ENCODE results near the gene OVCH1. TPM values are rescaled to one million over a fixed set of nuclear protein-coding genes. Genes with fewer than 3 reads are reported as not detected.
A peak's percentile ranks its signal among the peaks of the same experiment; 100 is the strongest.

The OVCH1 gene
- total RNA-seq, 1 experiment from 2014 or later = 0.04 TPM

DNA sequence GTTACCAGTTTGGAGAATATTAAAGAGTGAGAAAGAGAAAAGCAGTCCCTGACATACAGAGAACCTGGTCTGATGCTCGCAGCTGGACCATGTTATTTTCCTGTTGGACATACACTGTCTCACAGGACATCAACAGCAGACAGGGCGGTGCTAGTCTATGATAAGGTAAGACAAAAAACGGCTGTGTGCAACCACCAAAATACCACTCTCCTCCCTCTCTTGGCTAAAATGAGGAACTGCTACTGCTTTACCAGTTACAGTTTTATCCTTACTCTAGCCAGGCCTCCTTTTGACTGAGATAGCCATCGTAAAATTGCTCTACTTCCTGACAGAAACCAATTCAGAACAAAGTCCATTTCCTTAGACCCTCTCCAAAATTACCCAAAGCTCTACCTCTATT lies 69.5 kb downstream of the OVCH1 start:
- peaks cover 11% of the 10 kb centered on the region for H3K27me3 Mint-ChIP-seq (ENCODE audit: low read depth)
- peaks cover 33% of the 10 kb centered on the region for H3K9me3 Mint-ChIP-seq
- H3K36me3 Mint-ChIP-seq = peaks cover 17% of the 10 kb centered on the region
- H3K4me3 Mint-ChIP-seq = no peak overlapping the region
- ChIA-PET POLR2A (no interaction called here), CTCF (interaction anchor here (1.0 kb wide), 1 partner anchor 12 kb away, joined by 3 read pairs; no protein-coding TSS in a partner anchor)
- DNase-seq (ENCODE audit: low spot score) (no peak), ATAC-seq (peak; percentile 87)
- TF ChIP-seq, protein P1, sequence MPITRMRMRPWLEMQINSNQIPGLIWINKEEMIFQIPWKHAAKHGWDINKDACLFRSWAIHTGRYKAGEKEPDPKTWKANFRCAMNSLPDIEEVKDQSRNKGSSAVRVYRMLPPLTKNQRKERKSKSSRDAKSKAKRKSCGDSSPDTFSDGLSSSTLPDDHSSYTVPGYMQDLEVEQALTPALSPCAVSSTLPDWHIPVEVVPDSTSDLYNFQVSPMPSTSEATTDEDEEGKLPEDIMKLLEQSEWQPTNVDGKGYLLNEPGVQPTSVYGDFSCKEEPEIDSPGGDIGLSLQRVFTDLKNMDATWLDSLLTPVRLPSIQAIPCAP (CRISPR knock-in tag; IDR thresholded peaks at IDR 0.05) = no peak
- TF ChIP-seq JUN (CRISPR knock-in tag; IDR thresholded peaks at IDR 0.05) = no peak
- TF ChIP-seq PRRX2 (CRISPR knock-in tag; IDR thresholded peaks at IDR 0.05) = no peak
- TF ChIP-seq, protein P2, sequence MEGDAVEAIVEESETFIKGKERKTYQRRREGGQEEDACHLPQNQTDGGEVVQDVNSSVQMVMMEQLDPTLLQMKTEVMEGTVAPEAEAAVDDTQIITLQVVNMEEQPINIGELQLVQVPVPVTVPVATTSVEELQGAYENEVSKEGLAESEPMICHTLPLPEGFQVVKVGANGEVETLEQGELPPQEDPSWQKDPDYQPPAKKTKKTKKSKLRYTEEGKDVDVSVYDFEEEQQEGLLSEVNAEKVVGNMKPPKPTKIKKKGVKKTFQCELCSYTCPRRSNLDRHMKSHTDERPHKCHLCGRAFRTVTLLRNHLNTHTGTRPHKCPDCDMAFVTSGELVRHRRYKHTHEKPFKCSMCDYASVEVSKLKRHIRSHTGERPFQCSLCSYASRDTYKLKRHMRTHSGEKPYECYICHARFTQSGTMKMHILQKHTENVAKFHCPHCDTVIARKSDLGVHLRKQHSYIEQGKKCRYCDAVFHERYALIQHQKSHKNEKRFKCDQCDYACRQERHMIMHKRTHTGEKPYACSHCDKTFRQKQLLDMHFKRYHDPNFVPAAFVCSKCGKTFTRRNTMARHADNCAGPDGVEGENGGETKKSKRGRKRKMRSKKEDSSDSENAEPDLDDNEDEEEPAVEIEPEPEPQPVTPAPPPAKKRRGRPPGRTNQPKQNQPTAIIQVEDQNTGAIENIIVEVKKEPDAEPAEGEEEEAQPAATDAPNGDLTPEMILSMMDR (IDR thresholded peaks at IDR 0.05) = 0 out of 2 replicates have a peak, but pooled peaks have one; percentile 23
- TF ChIP-seq ESRRA (CRISPR knock-in tag; IDR thresholded peaks at IDR 0.05; ENCODE audit: borderline replicate concordance) = no peak
- H3K4me1 Mint-ChIP-seq = no peaks in the 10 kb centered on the region
- H3K27ac Mint-ChIP-seq = no peak overlapping the region

DNA sequence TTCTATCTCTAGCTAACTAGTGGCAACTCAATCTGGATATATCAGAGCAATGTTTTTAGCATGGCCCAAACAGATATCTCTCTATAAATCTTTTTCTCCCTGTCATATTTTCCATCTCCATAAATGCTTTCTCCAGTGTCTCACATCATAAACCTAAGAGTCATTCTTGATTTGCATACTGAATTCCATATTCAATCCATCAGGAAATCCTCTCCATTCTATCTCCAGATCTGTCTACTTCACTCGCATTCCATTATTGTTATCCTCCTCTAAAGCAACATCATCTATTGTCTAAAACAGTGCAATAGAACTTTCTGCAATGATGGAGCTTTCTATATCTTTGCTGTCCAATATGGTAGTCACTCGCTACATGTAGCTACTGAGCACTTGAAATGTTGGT lies 71.0 kb downstream of the OVCH1 start:
- CTCF ChIA-PET = no interaction called here
- ATAC-seq = no peak

More for the DNA sequence above, 71.0 kb downstream of the OVCH1 start:
- peaks cover 18% of the 10 kb centered on the region for H3K36me3 Mint-ChIP-seq
- H3K27me3 Mint-ChIP-seq (ENCODE audit: low read depth) = peaks cover 9% of the 10 kb centered on the region
- peaks cover 46% of the 10 kb centered on the region for H3K9me3 Mint-ChIP-seq
- POLR2A ChIA-PET = no interaction called here
- no peak for DNase-seq (ENCODE audit: low spot score)
- H3K4me3 Mint-ChIP-seq = no peak overlapping the region
- H3K27ac Mint-ChIP-seq = no peak overlapping the region
- TF ChIP-seq ATF1 (CRISPR knock-in tag; IDR thresholded peaks at IDR 0.05) (no peak), SMAD4 (CRISPR knock-in tag; IDR thresholded peaks at IDR 0.05) (no peak), ETV6 (CRISPR knock-in tag; IDR thresholded peaks at IDR 0.05) (no peak), ZNF121 (CRISPR knock-in tag; IDR thresholded peaks at IDR 0.05) (no peak), ESRRA (CRISPR knock-in tag; IDR thresholded peaks at IDR 0.05; ENCODE audit: borderline replicate concordance) (no peak), PRRX2 (CRISPR knock-in tag; IDR thresholded peaks at IDR 0.05) (no peak), CREB1 (CRISPR knock-in tag; IDR thresholded peaks at IDR 0.05) (no peak), ZNF232 (CRISPR knock-in tag; IDR thresholded peaks at IDR 0.05) (no peak), CBFB (CRISPR knock-in tag; IDR thresholded peaks at IDR 0.05; ENCODE audit: low read depth) (no peak)
- TF ChIP-seq, protein P3, sequence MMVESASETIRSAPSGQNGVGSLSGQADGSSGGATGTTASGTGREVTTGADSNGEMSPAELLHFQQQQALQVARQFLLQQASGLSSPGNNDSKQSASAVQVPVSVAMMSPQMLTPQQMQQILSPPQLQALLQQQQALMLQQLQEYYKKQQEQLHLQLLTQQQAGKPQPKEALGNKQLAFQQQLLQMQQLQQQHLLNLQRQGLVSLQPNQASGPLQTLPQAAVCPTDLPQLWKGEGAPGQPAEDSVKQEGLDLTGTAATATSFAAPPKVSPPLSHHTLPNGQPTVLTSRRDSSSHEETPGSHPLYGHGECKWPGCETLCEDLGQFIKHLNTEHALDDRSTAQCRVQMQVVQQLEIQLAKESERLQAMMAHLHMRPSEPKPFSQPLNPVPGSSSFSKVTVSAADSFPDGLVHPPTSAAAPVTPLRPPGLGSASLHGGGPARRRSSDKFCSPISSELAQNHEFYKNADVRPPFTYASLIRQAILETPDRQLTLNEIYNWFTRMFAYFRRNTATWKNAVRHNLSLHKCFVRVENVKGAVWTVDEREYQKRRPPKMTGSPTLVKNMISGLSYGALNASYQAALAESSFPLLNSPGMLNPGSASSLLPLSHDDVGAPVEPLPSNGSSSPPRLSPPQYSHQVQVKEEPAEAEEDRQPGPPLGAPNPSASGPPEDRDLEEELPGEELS (CRISPR knock-in tag; IDR thresholded peaks at IDR 0.05) = no peak
- TF ChIP-seq, protein P4, sequence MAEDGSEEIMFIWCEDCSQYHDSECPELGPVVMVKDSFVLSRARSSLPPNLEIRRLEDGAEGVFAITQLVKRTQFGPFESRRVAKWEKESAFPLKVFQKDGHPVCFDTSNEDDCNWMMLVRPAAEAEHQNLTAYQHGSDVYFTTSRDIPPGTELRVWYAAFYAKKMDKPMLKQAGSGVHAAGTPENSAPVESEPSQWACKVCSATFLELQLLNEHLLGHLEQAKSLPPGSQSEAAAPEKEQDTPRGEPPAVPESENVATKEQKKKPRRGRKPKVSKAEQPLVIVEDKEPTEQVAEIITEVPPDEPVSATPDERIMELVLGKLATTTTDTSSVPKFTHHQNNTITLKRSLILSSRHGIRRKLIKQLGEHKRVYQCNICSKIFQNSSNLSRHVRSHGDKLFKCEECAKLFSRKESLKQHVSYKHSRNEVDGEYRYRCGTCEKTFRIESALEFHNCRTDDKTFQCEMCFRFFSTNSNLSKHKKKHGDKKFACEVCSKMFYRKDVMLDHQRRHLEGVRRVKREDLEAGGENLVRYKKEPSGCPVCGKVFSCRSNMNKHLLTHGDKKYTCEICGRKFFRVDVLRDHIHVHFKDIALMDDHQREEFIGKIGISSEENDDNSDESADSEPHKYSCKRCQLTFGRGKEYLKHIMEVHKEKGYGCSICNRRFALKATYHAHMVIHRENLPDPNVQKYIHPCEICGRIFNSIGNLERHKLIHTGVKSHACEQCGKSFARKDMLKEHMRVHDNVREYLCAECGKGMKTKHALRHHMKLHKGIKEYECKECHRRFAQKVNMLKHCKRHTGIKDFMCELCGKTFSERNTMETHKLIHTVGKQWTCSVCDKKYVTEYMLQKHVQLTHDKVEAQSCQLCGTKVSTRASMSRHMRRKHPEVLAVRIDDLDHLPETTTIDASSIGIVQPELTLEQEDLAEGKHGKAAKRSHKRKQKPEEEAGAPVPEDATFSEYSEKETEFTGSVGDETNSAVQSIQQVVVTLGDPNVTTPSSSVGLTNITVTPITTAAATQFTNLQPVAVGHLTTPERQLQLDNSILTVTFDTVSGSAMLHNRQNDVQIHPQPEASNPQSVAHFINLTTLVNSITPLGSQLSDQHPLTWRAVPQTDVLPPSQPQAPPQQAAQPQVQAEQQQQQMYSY (CRISPR knock-in tag; IDR thresholded peaks at IDR 0.05) = no peak
- TF ChIP-seq, protein P5, sequence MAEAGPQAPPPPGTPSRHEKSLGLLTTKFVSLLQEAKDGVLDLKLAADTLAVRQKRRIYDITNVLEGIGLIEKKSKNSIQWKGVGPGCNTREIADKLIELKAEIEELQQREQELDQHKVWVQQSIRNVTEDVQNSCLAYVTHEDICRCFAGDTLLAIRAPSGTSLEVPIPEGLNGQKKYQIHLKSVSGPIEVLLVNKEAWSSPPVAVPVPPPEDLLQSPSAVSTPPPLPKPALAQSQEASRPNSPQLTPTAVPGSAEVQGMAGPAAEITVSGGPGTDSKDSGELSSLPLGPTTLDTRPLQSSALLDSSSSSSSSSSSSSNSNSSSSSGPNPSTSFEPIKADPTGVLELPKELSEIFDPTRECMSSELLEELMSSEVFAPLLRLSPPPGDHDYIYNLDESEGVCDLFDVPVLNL (CRISPR knock-in tag; IDR thresholded peaks at IDR 0.05; ENCODE audit: borderline replicate concordance, low read depth) = no peak
- H3K4me1 Mint-ChIP-seq = no peaks in the 10 kb centered on the region
